AG04449 (cell line): ENCODE results near the gene GTF2I.
"Not testable (repeated sequence)": the region's sequence is repeated elsewhere in the genome, so short reads cannot be mapped to it uniquely, and the experiment has no call there.

ENCODE experiments used
- CTCF ChIA-PET: fragments of 350-600 bp; formaldehyde crosslinking; extraction: SDS; loops from one replicate; lab custom pipeline; 2021; ENCODE audit warnings: antibody characterized with exemption; lab: Yijun Ruan, JAX
- POLR2A ChIA-PET: fragments of 400-600, 350-600 bp; formaldehyde crosslinking; extraction: SDS; loops from one replicate; lab custom pipeline; 2020; ENCODE audit warnings: antibody characterized with exemption, inconsistent platforms; lab: Yijun Ruan, JAX
- DNase-seq: peaks from one replicate; pipeline ENCODE4 v3.0.0-alpha.2; 2010; ENCODE audit warnings: low read depth, low spot score
- H3K4me3 ChIP-seq: 2 replicates; pipeline ENCODE4 v1.5.1; 2011; ENCODE audit warnings: low read depth, mild to moderate bottlenecking, control low read depth, low read length
- TF ChIP-seq, protein P1 (sequence below): IDR thresholded peaks from one replicate; pipeline ENCODE4 v1.5.1; 2011; ENCODE audit warnings: mild to moderate bottlenecking, moderate library complexity, low read length, control low read depth, inconsistent platforms; ENCODE audit not compliant: insufficient read depth; ENCODE audit errors: missing control alignments

Gene GTF2I

DNA sequence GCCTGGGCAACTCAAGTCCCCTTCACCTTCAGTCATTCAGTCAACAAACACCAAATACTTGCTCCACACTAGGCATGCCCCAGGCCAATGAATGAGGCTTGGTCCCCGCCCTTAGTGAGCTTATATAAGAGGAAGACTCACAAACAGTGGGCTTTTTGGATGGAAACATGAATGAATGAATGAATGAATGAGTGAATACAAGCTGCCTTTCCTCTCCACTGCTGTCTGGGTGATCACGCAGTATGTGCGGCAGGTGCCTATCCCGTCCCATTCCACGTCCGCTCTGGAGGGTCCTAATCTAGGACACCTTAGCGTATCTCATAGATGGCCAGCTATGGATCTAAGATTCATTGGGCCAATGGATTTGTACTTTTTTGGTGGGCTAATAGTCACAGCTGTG is 19.8 kb upstream of the GTF2I start:
- POLR2A ChIA-PET, result no interaction called here

DNA sequence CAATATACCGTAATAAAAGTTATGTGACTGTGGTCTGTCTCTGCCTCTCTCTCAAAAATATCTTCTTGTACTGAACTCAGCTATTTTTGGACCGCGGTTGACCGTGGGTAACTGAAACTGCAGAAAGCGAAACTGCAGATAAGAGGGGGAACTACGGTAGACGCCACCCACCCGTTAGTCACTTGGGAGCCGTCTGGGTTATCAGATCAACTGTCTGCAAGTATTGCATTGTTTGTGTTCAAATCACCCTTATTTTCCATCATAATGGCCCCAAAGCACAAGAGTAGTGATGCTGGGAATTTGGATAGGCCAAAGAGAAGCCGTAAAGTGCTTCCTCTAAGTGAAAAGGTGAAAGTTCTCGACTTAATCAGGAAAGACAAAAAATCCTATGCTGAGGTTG is 7.5 kb upstream of the GTF2I start:
- CTCF ChIA-PET, result interaction anchor here (1.0 kb wide), 1 partner anchor 233 kb away, joined by 3 read pairs; no protein-coding TSS in a partner anchor
- DNase-seq, H3K4me3 ChIP-seq, POLR2A ChIA-PET: not testable (repeated sequence)

More for the DNA sequence above, 19.8 kb upstream of the GTF2I start:
- DNase-seq, result no peak
- TF ChIP-seq, protein P1, sequence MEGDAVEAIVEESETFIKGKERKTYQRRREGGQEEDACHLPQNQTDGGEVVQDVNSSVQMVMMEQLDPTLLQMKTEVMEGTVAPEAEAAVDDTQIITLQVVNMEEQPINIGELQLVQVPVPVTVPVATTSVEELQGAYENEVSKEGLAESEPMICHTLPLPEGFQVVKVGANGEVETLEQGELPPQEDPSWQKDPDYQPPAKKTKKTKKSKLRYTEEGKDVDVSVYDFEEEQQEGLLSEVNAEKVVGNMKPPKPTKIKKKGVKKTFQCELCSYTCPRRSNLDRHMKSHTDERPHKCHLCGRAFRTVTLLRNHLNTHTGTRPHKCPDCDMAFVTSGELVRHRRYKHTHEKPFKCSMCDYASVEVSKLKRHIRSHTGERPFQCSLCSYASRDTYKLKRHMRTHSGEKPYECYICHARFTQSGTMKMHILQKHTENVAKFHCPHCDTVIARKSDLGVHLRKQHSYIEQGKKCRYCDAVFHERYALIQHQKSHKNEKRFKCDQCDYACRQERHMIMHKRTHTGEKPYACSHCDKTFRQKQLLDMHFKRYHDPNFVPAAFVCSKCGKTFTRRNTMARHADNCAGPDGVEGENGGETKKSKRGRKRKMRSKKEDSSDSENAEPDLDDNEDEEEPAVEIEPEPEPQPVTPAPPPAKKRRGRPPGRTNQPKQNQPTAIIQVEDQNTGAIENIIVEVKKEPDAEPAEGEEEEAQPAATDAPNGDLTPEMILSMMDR, result no peak
- no peak overlapping the region for H3K4me3 ChIP-seq
- CTCF ChIA-PET, result no interaction called here

DNA sequence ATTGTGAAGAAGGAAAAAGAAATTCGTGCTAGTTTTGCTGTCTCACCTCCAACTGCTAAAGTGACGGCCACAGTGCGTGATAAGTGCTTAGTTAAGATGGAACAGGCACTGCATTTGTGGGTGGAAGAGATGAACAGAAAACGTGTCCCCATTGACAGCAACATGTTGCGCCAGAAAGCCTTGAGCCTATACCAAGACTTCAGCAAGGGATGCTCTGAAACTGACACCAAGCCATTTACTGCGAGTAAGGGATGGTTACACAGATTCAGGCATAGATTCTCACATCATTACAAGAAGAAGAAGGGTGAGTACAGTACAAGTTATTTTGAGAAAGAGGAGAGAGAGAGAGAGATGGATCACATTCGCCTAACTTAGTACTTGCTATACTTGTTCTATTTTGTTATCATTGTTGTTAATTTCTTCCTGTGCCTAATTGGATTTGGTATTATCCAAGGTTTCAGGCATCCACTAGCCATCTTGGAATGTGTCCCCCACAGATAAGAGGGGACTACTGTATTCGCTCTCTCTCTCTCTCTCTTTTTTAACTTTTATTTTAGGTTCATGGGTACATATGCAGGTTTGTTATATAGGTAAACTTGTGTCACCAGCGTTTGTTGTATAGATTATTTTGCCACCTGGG is 6.9 kb upstream of the GTF2I start:
- DNase-seq, H3K4me3 ChIP-seq, CTCF ChIA-PET, POLR2A ChIA-PET: not testable (repeated sequence)

DNA sequence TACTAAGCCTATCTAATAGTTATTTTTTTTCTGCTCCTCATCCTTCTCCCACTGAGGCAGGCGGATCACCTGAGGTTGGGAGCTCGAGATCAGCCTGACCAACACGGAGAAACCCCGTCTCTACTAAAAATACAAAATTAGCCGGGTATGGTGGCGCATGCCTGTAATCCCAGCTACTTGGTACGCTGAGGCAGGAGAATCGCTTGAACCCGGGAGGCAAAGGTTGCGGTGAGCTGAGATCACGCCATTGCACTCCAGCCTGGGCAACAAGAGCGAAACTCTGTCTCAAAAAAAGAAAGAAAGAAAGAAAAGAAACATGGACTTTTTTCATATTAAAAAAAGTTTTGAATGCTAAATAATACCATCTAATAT is 6.4 kb upstream of the GTF2I start:
- DNase-seq, H3K4me3 ChIP-seq, POLR2A ChIA-PET: not testable (repeated sequence)
- CTCF ChIA-PET, result interaction anchor here (0.5 kb wide), 1 partner anchor 433 kb away, joined by 3 read pairs; no protein-coding TSS in a partner anchor

DNA sequence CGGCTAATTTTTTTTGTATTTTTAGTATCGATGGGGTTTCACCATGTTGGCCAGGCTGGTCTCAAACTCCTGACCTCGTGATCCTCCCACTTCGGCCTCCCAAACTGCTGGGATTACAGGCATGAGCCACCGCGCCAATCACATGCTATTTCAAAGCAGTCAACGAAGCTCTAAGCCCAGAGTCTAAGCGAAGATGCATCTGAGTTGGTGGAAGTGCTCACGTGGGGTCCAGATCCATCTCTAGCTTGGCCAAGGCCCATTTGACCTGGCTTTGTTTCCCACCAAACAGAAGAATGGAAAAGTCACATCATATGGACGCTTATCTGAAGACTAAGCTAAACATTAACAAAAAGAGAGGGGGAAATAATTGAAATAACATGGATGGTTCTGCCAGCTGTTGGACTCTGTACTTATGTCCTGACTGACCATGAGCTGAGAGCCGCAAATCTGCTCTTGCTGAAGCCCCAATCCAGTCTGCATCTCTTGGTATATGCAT is 3.8 kb upstream of the GTF2I start:
- TF ChIP-seq, protein P1, result no peak
- DNase-seq, result no peak
- POLR2A ChIA-PET, result no interaction called here
- no peak overlapping the region for H3K4me3 ChIP-seq
- CTCF ChIA-PET, result interaction anchor here (1.1 kb wide), 1 partner anchor 28 kb away, joined by 3 read pairs; no protein-coding TSS in a partner anchor

DNA sequence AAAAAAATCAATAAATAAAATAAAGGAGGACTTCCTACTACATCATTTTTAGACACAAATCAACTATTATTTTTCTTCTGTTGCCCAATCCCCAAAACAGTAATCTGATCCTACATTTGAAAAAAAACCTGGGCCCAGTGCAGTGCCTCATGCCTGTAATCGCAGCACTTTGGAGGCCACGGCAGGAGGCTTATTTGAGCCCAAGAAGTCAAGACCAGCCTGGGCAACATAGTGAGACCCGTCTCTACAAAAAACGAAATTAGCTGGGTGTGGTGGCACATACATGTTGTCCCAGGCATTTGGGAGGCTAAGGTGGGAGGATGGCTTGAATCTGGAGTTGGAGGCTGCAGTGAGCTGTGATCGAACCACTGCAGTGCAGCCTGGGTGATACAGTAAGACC is 2.7 kb upstream of the GTF2I start:
- POLR2A ChIA-PET, result no interaction called here

DNA sequence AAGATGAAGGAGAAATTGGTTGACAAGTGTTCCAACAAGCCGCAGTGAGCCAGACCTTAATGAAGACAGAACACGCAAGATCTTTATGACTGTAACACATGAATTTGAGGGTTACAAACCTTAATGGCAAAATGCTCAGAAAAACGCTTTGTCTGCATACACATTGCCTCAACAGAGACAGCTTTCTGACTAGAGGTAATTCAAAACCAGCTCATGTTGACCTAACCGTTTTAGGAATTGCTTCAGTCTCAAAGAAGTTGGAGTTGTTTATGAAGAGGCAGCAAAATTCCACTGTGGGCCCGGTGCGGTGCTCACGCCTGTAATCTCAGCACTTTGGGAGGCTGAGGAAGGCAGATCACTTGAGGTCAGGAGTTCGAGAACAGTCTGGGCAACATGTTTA is 2.2 kb upstream of the GTF2I start:
- no peak for DNase-seq
- ChIA-PET CTCF (interaction anchor here (1.0 kb wide), 1 partner anchor 238 kb away, joined by 3 read pairs; no protein-coding TSS in a partner anchor), POLR2A (no interaction called here)
- TF ChIP-seq, protein P1, result no peak
- H3K4me3 ChIP-seq, result no peak overlapping the region

More for the DNA sequence above, 2.7 kb upstream of the GTF2I start:
- CTCF ChIA-PET, result interaction anchor here (1.0 kb wide), 1 partner anchor 237 kb away, joined by 3 read pairs; no protein-coding TSS in a partner anchor
- H3K4me3 ChIP-seq, result no peak overlapping the region
- DNase-seq, result no peak
- TF ChIP-seq, protein P1, result no peak
